MCF 10A (cell line): ENCODE results near the gene ERVFRD-1. TPM values are rescaled to one million over a fixed set of nuclear protein-coding genes. Genes with fewer than 3 reads are reported as not detected.

Experiments used
- BruUV-seq: library from RNA; stranded (reverse); fragments of 400-500 nt; replicated peaks from 2 replicates; lab custom pipeline; 2021; lab: Mats Ljungman, UMichigan
- CTCF ChIA-PET: fragments of 300-600 bp; sonication (Branson Sonifier 250); formaldehyde crosslinking; extraction: SDS; loops from one replicate; lab custom pipeline; 2021; ENCODE audit warnings: antibody characterized with exemption, inconsistent platforms; lab: Yijun Ruan, JAX
- POLR2A ChIA-PET: fragments of 300-600, 350-650 bp; sonication (Branson Sonifier 250); formaldehyde crosslinking; extraction: SDS; loops from one replicate; lab custom pipeline; 2020; ENCODE audit warnings: antibody characterized with exemption, inconsistent platforms; lab: Yijun Ruan, JAX
- DNase-seq: peaks from one replicate; pipeline ENCODE4 v3.0.0-alpha.2; 2018; ENCODE audit not compliant: unreplicated experiment
- H3K27ac Mint-ChIP-seq: one replicate; pipeline ENCODE4 v1.8.0; 2022; ENCODE audit warnings: mild to moderate bottlenecking, low read depth, mixed read lengths; ENCODE audit not compliant: unreplicated experiment
- H3K27me3 Mint-ChIP-seq: one replicate; pipeline ENCODE4 v1.8.0; 2022; ENCODE audit warnings: mixed read lengths; ENCODE audit not compliant: insufficient read depth, unreplicated experiment
- H3K36me3 Mint-ChIP-seq: one replicate; pipeline ENCODE4 v1.8.0; 2022; ENCODE audit warnings: mild to moderate bottlenecking, moderate library complexity, mixed read lengths; ENCODE audit not compliant: insufficient read depth, unreplicated experiment
- H3K4me1 Mint-ChIP-seq: one replicate; pipeline ENCODE4 v1.8.0; 2022; ENCODE audit warnings: mixed read lengths; ENCODE audit not compliant: insufficient read depth, unreplicated experiment
- H3K4me3 Mint-ChIP-seq: one replicate; pipeline ENCODE4 v1.8.0; 2022; ENCODE audit warnings: mild to moderate bottlenecking, moderate library complexity, mixed read lengths; ENCODE audit not compliant: unreplicated experiment
- H3K9me3 Mint-ChIP-seq: one replicate; pipeline ENCODE4 v1.8.0; 2022; ENCODE audit warnings: mixed read lengths; ENCODE audit not compliant: unreplicated experiment
- intact Hi-C: fragments of 100-400 bp; cut with micrococcal nuclease; formaldehyde crosslinking; loops from 2 replicates; pipeline ENCODE4 v1.14.1; 2022
- total RNA-seq: library from RNA; stranded (reverse); gene quantifications from 2 replicates; pipeline ENCODE4 v1.2.3, GENCODE V29; 2022
- TF ChIP-seq, protein P1 (sequence below): fragments of 200-600 bp; IDR thresholded peaks from one replicate; pipeline ENCODE4 v1.8.0; 2022; ENCODE audit warnings: antibody characterized with exemption, mild to moderate bottlenecking; ENCODE audit not compliant: unreplicated experiment

The ERVFRD-1 gene
- total RNA-seq, 1 experiment from 2014 or later, result not detected

- no peak overlapping the region for H3K27ac Mint-ChIP-seq
- CTCF ChIA-PET, result interaction anchor here (0.5 to 2.4 kb wide), 6 partner anchors 12 to 102 kb away, joined by 3 to 9 read pairs (median 4); no protein-coding TSS in a partner anchor
- no peaks in the 10 kb centered on the region for H3K36me3 Mint-ChIP-seq
- no peaks in the 10 kb centered on the region for H3K9me3 Mint-ChIP-seq
- DNase-seq, result no peak
- BruUV-seq, result no TSS peak
- peaks cover 6% of the 10 kb centered on the region for H3K4me1 Mint-ChIP-seq
- H3K27me3 Mint-ChIP-seq, result no peaks in the 10 kb centered on the region
- no peak overlapping the region for H3K4me3 Mint-ChIP-seq
- POLR2A ChIA-PET, result no interaction called here
- intact Hi-C loops, result no loop called here
- TF ChIP-seq, protein P1, sequence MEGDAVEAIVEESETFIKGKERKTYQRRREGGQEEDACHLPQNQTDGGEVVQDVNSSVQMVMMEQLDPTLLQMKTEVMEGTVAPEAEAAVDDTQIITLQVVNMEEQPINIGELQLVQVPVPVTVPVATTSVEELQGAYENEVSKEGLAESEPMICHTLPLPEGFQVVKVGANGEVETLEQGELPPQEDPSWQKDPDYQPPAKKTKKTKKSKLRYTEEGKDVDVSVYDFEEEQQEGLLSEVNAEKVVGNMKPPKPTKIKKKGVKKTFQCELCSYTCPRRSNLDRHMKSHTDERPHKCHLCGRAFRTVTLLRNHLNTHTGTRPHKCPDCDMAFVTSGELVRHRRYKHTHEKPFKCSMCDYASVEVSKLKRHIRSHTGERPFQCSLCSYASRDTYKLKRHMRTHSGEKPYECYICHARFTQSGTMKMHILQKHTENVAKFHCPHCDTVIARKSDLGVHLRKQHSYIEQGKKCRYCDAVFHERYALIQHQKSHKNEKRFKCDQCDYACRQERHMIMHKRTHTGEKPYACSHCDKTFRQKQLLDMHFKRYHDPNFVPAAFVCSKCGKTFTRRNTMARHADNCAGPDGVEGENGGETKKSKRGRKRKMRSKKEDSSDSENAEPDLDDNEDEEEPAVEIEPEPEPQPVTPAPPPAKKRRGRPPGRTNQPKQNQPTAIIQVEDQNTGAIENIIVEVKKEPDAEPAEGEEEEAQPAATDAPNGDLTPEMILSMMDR, result no peak
These were observed 58.2 kb downstream of the ERVFRD-1 start for GRCh38 chr6:11053307-11053706.

Other genes with a start within 250 kb of the ERVFRD-1 start
- not detected in 2 replicates for gene GCM2, start 229.7 kb downstream of the ERVFRD-1 start, total RNA-seq
- not detected in 2 replicates for gene SYCP2L, start 224.7 kb downstream of the ERVFRD-1 start, total RNA-seq
- gene ELOVL2, start 67.4 kb downstream of the ERVFRD-1 start, total RNA-seq, result not detected in 2 replicates
- gene SMIM13, start 17.9 kb downstream of the ERVFRD-1 start, total RNA-seq, result 28.1 and 29.8 TPM in 2 replicates
- gene NEDD9, start 120.9 kb upstream of the ERVFRD-1 start, total RNA-seq, result 2.2 and 4.4 TPM in 2 replicates